Measurements from ENCODE around the gene MLPH.

- TF ChIP-seq ZNF384 (IDR thresholded peaks at IDR 0.05): no peak
- no peak for TF ChIP-seq FOXK2 (IDR thresholded peaks at IDR 0.05)
- no peak for TF ChIP-seq BHLHE40 (IDR thresholded peaks at IDR 0.05; ENCODE audit: borderline replicate concordance)
These were observed 107.4 kb downstream of the MLPH start for GRCh38 chr2:237594514-237594871.
